ENCODE measurements around the gene PMVK. TPM values are rescaled to one million over a fixed set of nuclear protein-coding genes. Genes with fewer than 3 reads are reported as not detected.
A peak's percentile ranks its signal among the peaks of the same experiment; 100 is the strongest.

PMVK gene
- total RNA-seq, 1 donor = 11.7 TPM

- TF ChIP-seq CTCF (IDR thresholded peaks at IDR 0.05; ENCODE audit: insufficient read depth, low read length) = no peak
- DNase-seq (ENCODE audit: low read depth) = no peak
- H3K4me3 ChIP-seq (ENCODE audit: low read depth, low read length) = peak overlapping the region; percentile 79
Measured at GRCh38 chr1:154935749-154936554, 567 bp downstream of the PMVK start.

- TF ChIP-seq CTCF (IDR thresholded peaks at IDR 0.05; ENCODE audit: insufficient read depth, low read length) = no peak
- H3K4me3 ChIP-seq (ENCODE audit: low read depth, low read length) = no peak overlapping the region
- no peak for DNase-seq (ENCODE audit: low read depth)
Measured at GRCh38 chr1:154934358-154934948, 2.1 kb downstream of the PMVK start.

- no peak for DNase-seq (ENCODE audit: low read depth)
- TF ChIP-seq CTCF (IDR thresholded peaks at IDR 0.05; ENCODE audit: insufficient read depth, low read length) = no peak
- no peak overlapping the region for H3K4me3 ChIP-seq (ENCODE audit: low read depth, low read length)
Measured at GRCh38 chr1:154931940-154932487, 4.5 kb downstream of the PMVK start.

- DNase-seq (ENCODE audit: low read depth) = no peak
Measured at GRCh38 chr1:154926201-154926600, 10.3 kb downstream of the PMVK start.

GRCh38 chr1:154925335-154926170 lies 11.0 kb downstream of the PMVK start:
- no peak overlapping the region for H3K4me3 ChIP-seq (ENCODE audit: low read depth, low read length)
- TF ChIP-seq CTCF (IDR thresholded peaks at IDR 0.05; ENCODE audit: insufficient read depth, low read length) = no peak
- no peak for DNase-seq (ENCODE audit: low read depth)

More at GRCh38 chr1:154926201-154926600, 10.3 kb downstream of the PMVK start:
- no peak overlapping the region for H3K4me3 ChIP-seq (ENCODE audit: low read depth, low read length)
- TF ChIP-seq CTCF (IDR thresholded peaks at IDR 0.05; ENCODE audit: insufficient read depth, low read length) = no peak

GRCh38 chr1:154923695-154924094 lies 12.8 kb downstream of the PMVK start:
- no peak for TF ChIP-seq CTCF (IDR thresholded peaks at IDR 0.05; ENCODE audit: insufficient read depth, low read length)
- DNase-seq (ENCODE audit: low read depth) = no peak
- no peak overlapping the region for H3K4me3 ChIP-seq (ENCODE audit: low read depth, low read length)

Measured in fibroblast of the aortic adventitia (primary cell).